CD8-positive, alpha-beta memory T cell (primary cell): Measurements from ENCODE around the gene JAM2. TPM values are rescaled to one million over a fixed set of nuclear protein-coding genes. Genes with fewer than 3 reads are reported as not detected.
"Not testable (repeated sequence)": the region's sequence is repeated elsewhere in the genome, so short reads cannot be mapped to it uniquely, and the experiment has no call there.

Source experiments
- CTCF ChIA-PET: fragments of 350-600 bp; sonication (Branson Sonifier 250); formaldehyde crosslinking; loops from one replicate; lab custom pipeline; 2021; ENCODE audit warnings: antibody characterized with exemption; lab: Charles Lee
- POLR2A ChIA-PET: fragments of 350-600 bp; sonication (Branson Sonifier 250); formaldehyde crosslinking; loops from one replicate; lab custom pipeline; 2021; ENCODE audit warnings: antibody characterized with exemption; lab: Charles Lee
- DNase-seq, 5 donors: peaks; one replicate each; pipeline versions ENCODE4 v3.0.0 to v3.0.0-alpha.2; 2020 to 2022; ENCODE audit warnings: mixed read lengths in 1 of 5
- H3K27ac ChIP-seq: one replicate; pipeline ENCODE4 v1.7.0; 2013; ENCODE audit warnings: low read depth, mild to moderate bottlenecking, low read length, moderate library complexity
- H3K27me3 ChIP-seq: 2 replicates; pipeline ENCODE4 v1.7.0; 2013; ENCODE audit warnings: low read length, mild to moderate bottlenecking; ENCODE audit not compliant: insufficient read depth, poor library complexity, severe bottlenecking
- H3K36me3 ChIP-seq: 2 replicates; pipeline ENCODE4 v1.7.0; 2013; ENCODE audit warnings: mild to moderate bottlenecking, low read length, moderate library complexity; ENCODE audit not compliant: insufficient read depth
- H3K4me1 ChIP-seq: 2 replicates; pipeline ENCODE4 v1.7.0; 2013; ENCODE audit warnings: mild to moderate bottlenecking, low read length, moderate library complexity; ENCODE audit not compliant: insufficient read depth
- H3K4me3 ChIP-seq: 2 replicates; pipeline ENCODE4 v1.7.0; 2013; ENCODE audit warnings: mild to moderate bottlenecking, low read length
- H3K9me3 ChIP-seq: 2 replicates; pipeline ENCODE4 v1.7.0; 2013; ENCODE audit warnings: mild to moderate bottlenecking, low read length
- H3K27ac Mint-ChIP-seq, 8 donors: one replicate each; pipeline ENCODE4 v1.8.0; 2020 to 2021; ENCODE audit warnings: mixed read lengths in 8 of 8, mild to moderate bottlenecking in 6 of 8, inconsistent platforms in 3 of 8, moderate library complexity in 3 of 8
- H3K27me3 Mint-ChIP-seq, 2 donors: one replicate each; pipeline ENCODE4 v1.8.0; 2020 to 2021; ENCODE audit warnings: mixed read lengths in 2 of 2, mild to moderate bottlenecking in 1 of 2, moderate library complexity in 1 of 2
- H3K36me3 Mint-ChIP-seq, 3 donors: one replicate each; pipeline ENCODE4 v1.8.0; 2020 to 2021; ENCODE audit warnings: mixed read lengths in 3 of 3, inconsistent platforms in 1 of 3, mild to moderate bottlenecking in 1 of 3
- H3K4me1 Mint-ChIP-seq, 3 donors: one replicate each; pipeline ENCODE4 v1.8.0; 2020 to 2021; ENCODE audit warnings: mixed read lengths in 3 of 3, inconsistent platforms in 1 of 3, mild to moderate bottlenecking in 1 of 3
- H3K4me3 Mint-ChIP-seq, 7 donors: one replicate each; pipeline ENCODE4 v1.8.0; 2020 to 2021; ENCODE audit warnings: mixed read lengths in 7 of 7, mild to moderate bottlenecking in 6 of 7, moderate library complexity in 4 of 7, inconsistent platforms in 2 of 7
- H3K9me3 Mint-ChIP-seq, 5 donors: one replicate each; pipeline ENCODE4 v1.8.0; 2020 to 2022; ENCODE audit warnings: mixed read lengths in 5 of 5, mild to moderate bottlenecking in 3 of 5, moderate library complexity in 2 of 5, inconsistent platforms in 1 of 5
- polyA plus RNA-seq: library from polyadenylated mRNA; unstranded; fragments of 300-500 nt; fragmentation: Illumina TruSeq; gene quantifications from one replicate; pipeline ENCODE4 v1.2.3, GENCODE V29; 2021
- total RNA-seq, 2 experiments: library from RNA; stranded (reverse); gene quantifications; one replicate each; pipeline ENCODE4 v1.2.3, GENCODE V29; 2021

Gene JAM2
- total and polyA plus RNA-seq, 3 experiments from 2014 or later: 1.2 to 1.4 TPM; not detected in 1

DNA sequence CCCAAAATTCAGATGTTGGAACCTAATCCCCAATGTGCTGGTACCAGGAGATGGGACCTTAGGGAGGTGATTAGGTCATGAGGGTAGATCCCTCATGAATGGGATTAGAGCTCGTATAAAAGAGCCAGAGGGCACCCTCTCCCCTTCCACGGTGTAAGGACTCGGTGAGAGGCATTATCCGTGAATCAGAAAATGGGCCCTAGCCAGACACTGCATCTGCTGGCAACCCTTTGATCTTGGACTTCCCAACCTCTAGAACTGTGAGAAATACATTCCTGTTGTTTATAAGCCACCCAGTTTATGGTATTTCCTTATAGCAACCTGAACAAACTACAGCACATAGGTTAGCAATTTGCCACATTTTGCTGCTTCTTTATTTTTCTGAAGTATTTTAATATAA, 14.5 kb upstream of the JAM2 start:
- POLR2A ChIA-PET: no interaction called here
- H3K9me3 Mint-ChIP-seq: no peaks in the 10 kb centered on the region
- CTCF ChIA-PET: interaction anchor here (1.1 kb wide), 1 partner anchor 14 kb away, joined by 3 read pairs; no protein-coding TSS in a partner anchor
- no peak overlapping the region for H3K27ac Mint-ChIP-seq
- H3K36me3 ChIP-seq: no peaks in the 10 kb centered on the region
- no peaks in the 10 kb centered on the region for H3K4me1 Mint-ChIP-seq
- H3K27me3 Mint-ChIP-seq: peaks cover 0 to 6% of the 10 kb centered on the region in 2 donors
- no peaks in the 10 kb centered on the region for H3K9me3 ChIP-seq
- no peak overlapping the region for H3K4me3 ChIP-seq
- H3K36me3 Mint-ChIP-seq: no peaks in the 10 kb centered on the region
- H3K4me1 ChIP-seq: no peaks in the 10 kb centered on the region
- no peaks in the 10 kb centered on the region for H3K27me3 ChIP-seq
- no peak overlapping the region for H3K27ac ChIP-seq
- no peak overlapping the region for H3K4me3 Mint-ChIP-seq
- no peak for DNase-seq

DNA sequence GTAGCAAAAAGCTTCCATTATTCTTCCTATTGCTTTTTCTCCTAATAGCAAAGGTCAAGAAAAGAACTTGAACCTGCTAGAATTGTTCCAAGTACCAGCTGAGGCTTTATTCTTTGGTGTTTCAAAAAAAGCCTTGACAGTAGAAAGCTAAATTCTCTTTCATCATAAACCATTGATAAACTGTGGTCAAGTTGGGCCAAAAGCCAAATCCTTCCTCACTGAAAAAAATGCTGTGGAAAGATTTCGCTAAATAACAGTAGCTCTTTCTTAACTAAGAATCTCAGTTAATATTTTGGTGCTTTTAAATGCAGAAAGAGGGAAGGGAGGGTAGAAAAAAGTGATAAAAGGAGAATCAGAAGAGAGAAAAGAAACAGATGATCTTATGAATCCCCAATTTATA, 14.0 kb upstream of the JAM2 start:
- CTCF ChIA-PET: interaction anchor here (1.1 kb wide), 1 partner anchor 13 kb away, joined by 3 read pairs; no protein-coding TSS in a partner anchor
- Histone ChIP-seq H3K27ac (no peak overlapping the region), H3K4me1 (no peaks in the 10 kb centered on the region), H3K27me3 (no peaks in the 10 kb centered on the region), H3K9me3 (no peaks in the 10 kb centered on the region), H3K4me3 (no peak overlapping the region), H3K36me3 (no peaks in the 10 kb centered on the region)
- Mint-ChIP-seq H3K36me3 (no peaks in the 10 kb centered on the region), H3K9me3 (no peaks in the 10 kb centered on the region), H3K27me3 (peaks cover 0 to 6% of the 10 kb centered on the region in 2 donors), H3K4me3 (no peak overlapping the region), H3K4me1 (no peaks in the 10 kb centered on the region), H3K27ac (no peak overlapping the region)
- POLR2A ChIA-PET: no interaction called here
- no peak for DNase-seq

DNA sequence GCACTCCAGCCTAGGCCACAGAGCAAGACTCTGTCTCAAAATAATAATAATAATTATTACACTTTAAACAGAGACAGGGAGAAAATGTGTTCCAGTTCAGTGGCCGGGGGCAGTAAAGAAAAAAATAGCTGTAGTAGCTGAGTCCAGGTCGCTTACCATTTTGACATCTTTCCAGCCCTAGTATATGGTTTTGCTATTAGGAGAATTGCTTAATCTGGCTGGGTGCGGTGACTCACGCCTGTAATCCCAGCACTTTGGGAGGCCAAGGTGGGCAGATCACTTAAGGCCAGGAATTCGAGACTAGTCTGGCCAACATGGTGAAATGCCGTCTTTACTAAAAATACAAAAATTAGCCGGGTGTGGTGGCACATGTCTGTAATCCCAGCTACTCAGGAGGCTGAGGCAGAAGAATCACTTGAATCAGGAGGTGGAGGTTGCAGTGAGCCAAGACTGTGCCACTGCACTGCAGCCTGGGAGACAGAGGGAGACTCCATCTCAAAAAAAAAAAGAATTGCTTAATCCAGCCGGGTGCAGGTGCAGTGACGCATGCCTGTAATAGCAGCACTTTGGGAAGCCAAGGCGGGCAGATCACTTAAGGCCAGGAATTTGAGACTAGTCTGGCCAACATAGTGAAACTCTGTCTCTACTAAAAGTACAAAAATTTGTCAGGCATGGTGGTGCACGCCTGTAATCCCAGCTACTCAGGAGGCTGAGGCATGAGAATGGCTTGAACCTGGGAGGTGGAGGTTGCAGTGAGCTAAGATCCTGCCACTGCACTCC, 13.1 kb upstream of the JAM2 start:
- H3K36me3 ChIP-seq, H3K27ac ChIP-seq, H3K9me3 Mint-ChIP-seq, H3K27me3 Mint-ChIP-seq, H3K4me1 ChIP-seq, H3K9me3 ChIP-seq, H3K36me3 Mint-ChIP-seq, H3K27ac Mint-ChIP-seq, H3K4me1 Mint-ChIP-seq, CTCF ChIA-PET, H3K4me3 ChIP-seq, POLR2A ChIA-PET, DNase-seq, H3K27me3 ChIP-seq, H3K4me3 Mint-ChIP-seq: not testable (repeated sequence)

DNA sequence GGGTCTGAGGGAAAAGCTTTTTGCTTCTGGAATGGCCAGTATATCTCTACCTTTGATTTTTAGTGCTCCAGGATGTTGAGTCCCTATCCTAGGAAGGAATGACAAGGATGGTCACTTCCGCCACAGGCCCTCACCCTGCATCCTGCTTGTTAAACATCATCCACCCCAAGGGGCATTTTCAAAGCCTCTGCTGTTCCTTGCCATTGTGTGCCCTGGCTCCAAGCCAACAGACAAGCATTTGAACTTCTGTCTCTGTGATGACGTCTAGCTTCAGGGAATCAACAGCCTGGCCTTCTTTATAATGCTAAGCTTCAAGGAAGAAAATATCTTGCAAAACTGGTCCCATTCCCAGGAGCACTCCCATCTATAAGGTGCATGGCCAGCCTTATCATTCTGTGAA, 12.3 kb upstream of the JAM2 start:
- H3K4me3 ChIP-seq: no peak overlapping the region
- Mint-ChIP-seq H3K36me3 (no peaks in the 10 kb centered on the region), H3K4me3 (no peak overlapping the region), H3K9me3 (no peaks in the 10 kb centered on the region), H3K4me1 (no peaks in the 10 kb centered on the region), H3K27me3 (peaks cover 0 to 2% of the 10 kb centered on the region in 2 donors), H3K27ac (peak overlapping the region in 1 of 8 donors; percentile 34)
- no peaks in the 10 kb centered on the region for H3K9me3 ChIP-seq
- no peak for DNase-seq
- H3K27ac ChIP-seq: no peak overlapping the region
- H3K36me3 ChIP-seq: no peaks in the 10 kb centered on the region
- H3K27me3 ChIP-seq: no peaks in the 10 kb centered on the region
- ChIA-PET POLR2A (no interaction called here), CTCF (interaction anchor here (1.3 kb wide), 1 partner anchor 18 kb away, joined by 5 read pairs; no protein-coding TSS in a partner anchor)
- no peaks in the 10 kb centered on the region for H3K4me1 ChIP-seq

DNA sequence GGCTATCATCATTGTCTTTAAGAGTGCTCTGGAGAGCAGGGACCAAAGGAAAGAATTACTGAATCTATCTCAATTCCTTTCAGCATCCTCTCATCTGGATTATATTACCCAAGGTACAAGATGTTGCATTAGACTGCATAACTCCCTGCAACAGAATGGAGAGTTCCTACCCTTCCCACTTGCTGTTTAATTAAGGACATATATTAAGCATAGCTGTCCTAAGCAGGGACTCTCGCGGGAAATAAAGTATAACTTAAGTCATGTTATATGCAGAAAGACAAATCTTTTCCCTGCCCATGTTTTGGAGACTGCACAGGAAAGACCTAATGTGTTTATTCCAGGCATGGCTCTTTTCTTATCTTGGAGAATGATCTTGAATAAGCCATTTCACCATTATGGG, 6.8 kb upstream of the JAM2 start:
- Mint-ChIP-seq H3K27ac (no peak overlapping the region), H3K4me1 (no peaks in the 10 kb centered on the region)

DNA sequence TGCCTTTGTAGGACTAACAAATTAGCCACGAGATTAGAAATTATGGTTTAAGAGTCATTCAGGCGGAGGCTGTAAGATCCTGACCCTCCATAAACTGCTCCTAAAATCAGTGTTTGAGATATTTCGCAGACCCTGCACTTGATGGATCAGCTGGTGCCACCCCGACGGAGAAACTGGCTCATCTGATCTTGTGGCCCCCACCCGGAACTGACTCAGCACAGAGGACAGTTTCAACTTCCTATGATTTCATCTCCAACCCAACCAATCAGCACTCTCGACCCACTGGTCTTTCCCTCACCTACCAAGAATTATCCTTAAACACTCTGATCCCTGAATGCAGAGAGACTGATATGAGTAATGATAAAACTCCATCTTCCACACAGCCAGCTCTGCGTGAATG, 3.7 kb upstream of the JAM2 start:
- H3K4me1 Mint-ChIP-seq: peaks cover 9 to 12% (median 11%) of the 10 kb centered on the region in 3 donors
- no peak overlapping the region for H3K4me3 Mint-ChIP-seq
- ChIA-PET CTCF (interaction anchor here (1.3 kb wide), 1 partner anchor 27 kb away, joined by 4 read pairs; no protein-coding TSS in a partner anchor), POLR2A (no interaction called here)
- H3K36me3 Mint-ChIP-seq: peaks cover 0 to 3% (median 0%) of the 10 kb centered on the region in 3 donors
- no peak overlapping the region for H3K27ac Mint-ChIP-seq
- no peaks in the 10 kb centered on the region for H3K9me3 Mint-ChIP-seq
- H3K9me3 ChIP-seq: no peaks in the 10 kb centered on the region
- H3K4me3 ChIP-seq: no peak overlapping the region
- no peaks in the 10 kb centered on the region for H3K36me3 ChIP-seq
- DNase-seq: no peak
- peaks cover 10% of the 10 kb centered on the region for H3K4me1 ChIP-seq
- H3K27ac ChIP-seq: no peak overlapping the region
- H3K27me3 ChIP-seq: peaks cover 4% of the 10 kb centered on the region
- peaks cover 16 to 48% of the 10 kb centered on the region in 2 donors for H3K27me3 Mint-ChIP-seq

More for the DNA sequence above, 6.8 kb upstream of the JAM2 start:
- H3K27me3 ChIP-seq: no peaks in the 10 kb centered on the region
- POLR2A ChIA-PET: no interaction called here
- H3K9me3 Mint-ChIP-seq: no peaks in the 10 kb centered on the region
- H3K36me3 ChIP-seq: no peaks in the 10 kb centered on the region
- no peaks in the 10 kb centered on the region for H3K4me1 ChIP-seq
- no peak for DNase-seq
- peaks cover 0 to 3% (median 0%) of the 10 kb centered on the region in 3 donors for H3K36me3 Mint-ChIP-seq
- H3K9me3 ChIP-seq: no peaks in the 10 kb centered on the region
- CTCF ChIA-PET: no interaction called here
- peaks cover 11 to 30% of the 10 kb centered on the region in 2 donors for H3K27me3 Mint-ChIP-seq
- H3K4me3 Mint-ChIP-seq: no peak overlapping the region
- no peak overlapping the region for H3K27ac ChIP-seq
- no peak overlapping the region for H3K4me3 ChIP-seq

DNA sequence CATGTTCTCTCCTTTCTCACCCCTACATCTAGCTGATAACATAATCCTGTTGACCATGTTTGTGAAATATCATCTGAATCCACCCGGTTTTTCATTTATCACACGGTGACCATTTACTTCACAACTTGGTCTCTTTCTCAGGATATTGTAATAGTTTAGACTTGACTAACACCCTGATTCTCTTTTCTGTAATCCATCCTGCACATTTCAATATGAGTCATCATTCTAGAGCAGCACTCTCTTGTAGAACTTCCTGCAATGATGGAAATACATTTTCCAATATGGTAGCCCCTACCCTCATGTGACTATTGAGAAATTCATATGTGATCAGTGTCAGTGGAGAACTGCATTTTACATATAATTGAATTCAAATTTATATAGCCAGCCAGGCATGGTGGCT, 2.3 kb upstream of the JAM2 start:
- CTCF ChIA-PET: interaction anchor here (1.3 kb wide), 1 partner anchor 28 kb away, joined by 4 read pairs; no protein-coding TSS in a partner anchor
- Mint-ChIP-seq H3K27me3 (peaks cover 19 to 57% of the 10 kb centered on the region in 2 donors), H3K4me3 (peak overlapping the region in 1 of 7 donors; percentile 0), H3K36me3 (peaks cover 0 to 3% (median 0%) of the 10 kb centered on the region in 3 donors), H3K27ac (no peak overlapping the region), H3K4me1 (peaks cover 14 to 18% (median 18%) of the 10 kb centered on the region in 3 donors), H3K9me3 (no peaks in the 10 kb centered on the region)
- no peaks in the 10 kb centered on the region for H3K9me3 ChIP-seq
- peaks cover 4% of the 10 kb centered on the region for H3K27me3 ChIP-seq
- DNase-seq: no peak
- POLR2A ChIA-PET: no interaction called here
- peaks cover 12% of the 10 kb centered on the region for H3K4me1 ChIP-seq
- H3K27ac ChIP-seq: no peak overlapping the region
- no peaks in the 10 kb centered on the region for H3K36me3 ChIP-seq
- H3K4me3 ChIP-seq: no peak overlapping the region
